WERI-Rb-1 (cell line): ENCODE measurements around the gene NNT.

Source experiments
- DNase-seq: peaks from one replicate; pipeline ENCODE4 v3.0.0-alpha.2; 2020
- H3K27ac ChIP-seq: fragments of 250-450 bp; sonication (Bioruptor Pico); 2 replicates; pipeline ENCODE4 v1.5.1; 2020; ENCODE audit warnings: mild to moderate bottlenecking, moderate library complexity
- H3K27me3 ChIP-seq: fragments of 250-450 bp; sonication (Bioruptor Pico); 2 replicates; pipeline ENCODE4 v1.5.1; 2021; ENCODE audit warnings: mild to moderate bottlenecking, low read depth, moderate library complexity; ENCODE audit not compliant: insufficient read depth, severe bottlenecking
- H3K36me3 ChIP-seq: fragments of 250-450 bp; sonication (Bioruptor Pico); 2 replicates; pipeline ENCODE4 v1.5.1; 2020; ENCODE audit warnings: mild to moderate bottlenecking, moderate library complexity
- H3K4me3 ChIP-seq: 2 replicates; pipeline ENCODE4 v1.5.1; 2011; ENCODE audit warnings: low read depth, mild to moderate bottlenecking, control low read depth, low read length
- H3K9me3 ChIP-seq: fragments of 250-450 bp; sonication (Bioruptor Pico); 2 replicates; pipeline ENCODE4 v1.5.1; 2021; ENCODE audit warnings: mild to moderate bottlenecking, moderate library complexity; ENCODE audit not compliant: severe bottlenecking
- CTCF ChIP-seq: IDR thresholded peaks from 2 replicates; pipeline ENCODE4 v1.5.1; 2011; ENCODE audit warnings: low read depth, mild to moderate bottlenecking, control low read depth, inconsistent platforms, low read length

Gene NNT

GRCh38 chr5:43637416-43637815 is 34.4 kb downstream of the NNT start:
- H3K36me3 ChIP-seq: peaks cover 23% of the 10 kb centered on the region
- no peaks in the 10 kb centered on the region for H3K9me3 ChIP-seq
- no peak overlapping the region for H3K4me3 ChIP-seq
- H3K27ac ChIP-seq: no peak overlapping the region
- H3K27me3 ChIP-seq: no peaks in the 10 kb centered on the region
- no peak for TF ChIP-seq CTCF
- DNase-seq: no peak

- H3K27me3 ChIP-seq: no peaks in the 10 kb centered on the region
- DNase-seq: no peak
- peaks cover 17% of the 10 kb centered on the region for H3K36me3 ChIP-seq
- no peaks in the 10 kb centered on the region for H3K9me3 ChIP-seq
- TF ChIP-seq CTCF: no peak
- H3K4me3 ChIP-seq: no peak overlapping the region
- H3K27ac ChIP-seq: no peak overlapping the region
Measured at GRCh38 chr5:43638107-43638506, 35.1 kb downstream of the NNT start.

- H3K36me3 ChIP-seq: peaks cover 15% of the 10 kb centered on the region
- DNase-seq: no peak
- TF ChIP-seq CTCF: no peak
- H3K27me3 ChIP-seq: no peaks in the 10 kb centered on the region
- no peak overlapping the region for H3K4me3 ChIP-seq
- H3K9me3 ChIP-seq: no peaks in the 10 kb centered on the region
- no peak overlapping the region for H3K27ac ChIP-seq
Measured at GRCh38 chr5:43638546-43638945, 35.6 kb downstream of the NNT start.

GRCh38 chr5:43639566-43639965 is 36.6 kb downstream of the NNT start:
- no peak for DNase-seq
- Histone ChIP-seq H3K4me3 (no peak overlapping the region), H3K9me3 (no peaks in the 10 kb centered on the region), H3K27ac (no peak overlapping the region), H3K27me3 (no peaks in the 10 kb centered on the region), H3K36me3 (peaks cover 9% of the 10 kb centered on the region)
- no peak for TF ChIP-seq CTCF

GRCh38 chr5:43642428-43642827 is 39.4 kb downstream of the NNT start:
- no peak for TF ChIP-seq CTCF
- Histone ChIP-seq H3K9me3 (no peaks in the 10 kb centered on the region), H3K4me3 (no peak overlapping the region), H3K36me3 (peaks cover 6% of the 10 kb centered on the region; the same call in 1 of the 2 replicates), H3K27me3 (no peaks in the 10 kb centered on the region), H3K27ac (no peak overlapping the region)
- no peak for DNase-seq

GRCh38 chr5:43643327-43643726 is 40.3 kb downstream of the NNT start:
- Histone ChIP-seq H3K36me3 (peaks cover 14% of the 10 kb centered on the region), H3K4me3 (no peak overlapping the region), H3K27me3 (no peaks in the 10 kb centered on the region), H3K27ac (no peak overlapping the region), H3K9me3 (no peaks in the 10 kb centered on the region)
- TF ChIP-seq CTCF: no peak
- DNase-seq: no peak
